GM18858 (cell line): ENCODE measurements around the gene FKBP5.

Source experiments
- ATAC-seq: cut with Tn5 transposase; IDR thresholded peaks from one replicate; pipeline ENCODE4 v1.9.1; 2021; ENCODE audit not compliant: unreplicated experiment

Gene FKBP5

DNA sequence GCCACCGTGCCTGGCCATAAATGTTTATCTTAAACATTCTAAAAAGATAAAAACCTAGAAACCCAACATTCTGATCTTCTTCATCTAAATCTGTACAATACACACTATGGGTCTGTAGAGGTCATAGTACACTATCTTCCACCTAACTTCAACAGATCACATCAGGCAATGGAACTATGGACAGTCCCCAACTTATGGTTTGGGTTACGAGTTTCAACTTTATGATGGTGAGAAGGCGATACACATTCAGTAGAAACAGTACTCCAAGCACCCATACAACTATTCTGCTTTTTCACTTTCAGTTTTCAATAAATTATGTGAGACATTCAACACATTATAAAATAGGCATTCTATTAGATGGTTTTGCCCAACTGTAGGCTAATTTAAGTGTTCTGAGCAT is 23.1 kb downstream of the FKBP5 start:
- no peak for ATAC-seq

DNA sequence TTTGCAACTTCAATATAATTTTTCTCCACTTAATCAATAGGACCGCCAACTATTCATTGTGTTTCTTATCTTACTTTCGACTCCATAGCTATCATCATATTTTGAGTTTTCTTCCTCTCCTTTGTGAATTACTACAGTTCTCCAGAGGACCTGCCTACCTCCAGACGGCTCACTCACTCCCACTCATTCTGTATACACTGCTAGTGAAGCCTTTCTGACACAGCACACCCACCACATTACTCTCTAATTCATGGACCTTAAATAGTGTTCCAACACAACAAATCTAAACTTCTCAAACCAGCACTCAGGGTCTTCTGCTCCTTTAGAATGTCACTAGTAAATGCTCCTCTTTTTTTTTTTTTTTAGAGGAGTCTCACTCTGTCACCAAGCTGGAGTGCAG is 23.8 kb downstream of the FKBP5 start:
- no peak for ATAC-seq

DNA sequence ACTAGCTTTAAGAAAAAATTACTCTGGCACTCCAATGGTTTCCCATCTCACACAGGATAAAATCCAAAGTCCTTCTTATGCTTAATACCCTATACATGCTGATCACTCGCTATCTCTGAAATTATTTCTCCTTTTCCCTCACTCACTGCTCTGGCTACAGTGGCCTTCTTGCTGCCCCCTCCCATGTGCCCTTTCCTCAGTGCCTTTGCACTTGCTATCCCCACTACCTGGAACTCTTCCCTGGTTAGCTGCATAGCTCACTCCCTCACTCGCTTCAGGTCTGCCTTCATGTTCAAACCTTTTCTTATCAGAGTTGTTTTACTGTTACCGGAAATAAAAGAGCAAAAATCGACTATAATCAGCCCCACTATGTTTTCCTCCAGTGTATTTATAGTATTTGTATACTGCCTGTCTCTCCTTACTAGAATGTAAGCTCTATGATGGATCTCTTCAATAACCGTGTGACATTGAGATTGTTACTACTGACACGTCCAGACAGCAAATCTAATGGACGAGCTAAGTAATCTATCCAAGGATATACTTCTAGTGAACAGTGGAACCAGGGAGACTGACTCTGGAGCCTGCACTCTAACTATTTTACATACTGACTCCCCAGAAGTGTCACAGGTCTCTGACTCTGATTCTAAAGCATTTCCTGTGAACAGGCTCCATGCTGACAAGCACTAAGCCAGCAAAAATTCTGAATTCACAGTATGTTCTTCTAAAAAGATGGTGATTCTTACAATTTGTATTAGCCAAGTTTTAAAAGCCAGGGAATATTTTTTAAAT is 25.1 kb downstream of the FKBP5 start:
- no peak for ATAC-seq

DNA sequence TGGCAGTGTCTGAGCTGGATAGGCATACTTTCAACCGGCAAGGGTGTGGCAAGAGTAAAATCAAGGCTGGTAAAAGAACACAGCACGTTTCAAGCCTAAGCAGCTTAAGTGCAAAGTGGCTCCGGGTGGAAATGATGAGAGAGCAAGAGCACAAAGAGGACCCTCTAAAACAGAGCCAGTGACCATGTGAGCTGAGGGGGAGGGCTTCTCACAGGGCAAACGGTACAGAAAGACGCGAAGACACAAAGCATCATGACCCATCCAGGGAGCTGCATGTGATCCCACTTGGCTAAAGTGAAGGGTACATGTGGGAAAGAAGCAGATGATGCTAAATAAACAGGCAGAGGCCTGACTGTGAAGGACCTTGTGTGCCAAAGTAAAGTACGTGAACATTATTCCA is 25.7 kb downstream of the FKBP5 start:
- no peak for ATAC-seq

DNA sequence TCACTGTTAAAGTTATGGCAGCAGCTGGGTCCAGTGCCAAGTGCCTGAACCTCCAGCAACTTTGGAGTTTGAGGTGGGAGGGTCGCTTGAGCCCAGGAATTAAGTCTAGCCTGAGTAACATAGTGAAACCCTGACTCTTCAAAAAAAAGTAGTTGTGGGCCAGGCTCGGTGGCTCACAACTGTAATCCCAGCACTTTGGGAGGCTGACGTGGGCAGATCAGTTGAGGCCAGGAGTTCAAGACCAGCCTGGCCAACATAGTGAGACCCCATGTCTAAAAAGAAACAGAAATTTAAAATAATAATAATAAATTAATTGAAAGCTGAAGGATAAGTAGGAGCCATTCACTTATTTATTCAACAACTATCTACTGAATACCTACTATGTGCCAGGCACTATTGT is 33.8 kb downstream of the FKBP5 start:
- no peak for ATAC-seq

DNA sequence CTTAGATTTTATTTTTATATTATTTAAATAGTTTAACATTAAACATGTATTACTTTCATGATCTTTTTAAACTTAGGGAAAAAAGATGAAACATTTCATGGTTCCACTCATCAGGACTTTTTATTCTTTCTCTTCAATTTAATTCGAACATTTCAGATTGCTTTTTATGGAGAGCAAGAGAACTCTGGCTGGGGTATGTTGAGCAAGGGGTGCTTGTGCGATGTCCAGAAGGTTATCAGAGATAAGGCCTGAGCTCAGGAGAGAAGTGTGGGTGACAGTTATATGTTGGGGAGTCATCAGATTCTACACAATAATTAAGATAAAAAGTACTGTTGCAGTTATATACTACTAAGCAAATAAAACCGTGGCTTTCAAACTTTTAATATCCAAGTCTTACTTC is 37.5 kb downstream of the FKBP5 start:
- no peak for ATAC-seq

DNA sequence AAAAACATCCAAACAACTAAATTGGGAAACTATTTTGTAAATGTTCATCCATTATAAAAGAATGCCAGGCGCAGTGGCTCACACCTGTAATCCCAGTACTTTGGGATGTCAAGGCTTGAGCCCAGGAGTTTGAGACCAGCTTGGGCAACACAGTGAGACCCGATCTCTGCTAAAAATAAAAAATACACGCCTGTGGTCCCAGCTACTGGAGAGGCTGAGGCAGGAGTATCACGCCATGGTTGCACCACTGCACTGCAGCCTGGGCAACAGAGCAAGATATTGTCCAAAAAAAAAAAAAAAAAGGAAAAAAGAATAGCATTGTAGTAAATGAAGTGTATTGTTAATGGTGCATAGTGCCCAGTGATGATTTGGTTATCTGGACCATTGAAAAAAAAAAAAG is 38.7 kb downstream of the FKBP5 start:
- ATAC-seq, result no peak

DNA sequence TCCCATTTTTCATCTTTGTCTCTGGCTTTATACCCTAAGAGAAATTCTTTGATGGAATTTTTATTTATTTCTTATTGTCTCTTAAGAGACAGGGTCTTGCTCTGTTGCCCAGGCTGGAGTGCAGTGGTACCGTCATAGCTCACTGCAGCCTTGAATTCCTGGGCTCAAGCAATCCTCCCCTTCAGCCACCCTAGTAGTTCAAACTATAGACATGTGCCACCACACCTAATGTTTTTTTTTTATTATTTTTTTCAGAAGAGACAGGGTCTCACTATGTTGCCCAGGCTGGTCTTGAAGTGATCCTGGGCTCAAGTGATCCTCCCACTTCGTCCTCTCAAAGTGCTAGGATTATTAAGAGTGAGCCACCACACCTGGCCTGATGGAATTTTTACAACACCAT is 40.5 kb downstream of the FKBP5 start:
- no peak for ATAC-seq

DNA sequence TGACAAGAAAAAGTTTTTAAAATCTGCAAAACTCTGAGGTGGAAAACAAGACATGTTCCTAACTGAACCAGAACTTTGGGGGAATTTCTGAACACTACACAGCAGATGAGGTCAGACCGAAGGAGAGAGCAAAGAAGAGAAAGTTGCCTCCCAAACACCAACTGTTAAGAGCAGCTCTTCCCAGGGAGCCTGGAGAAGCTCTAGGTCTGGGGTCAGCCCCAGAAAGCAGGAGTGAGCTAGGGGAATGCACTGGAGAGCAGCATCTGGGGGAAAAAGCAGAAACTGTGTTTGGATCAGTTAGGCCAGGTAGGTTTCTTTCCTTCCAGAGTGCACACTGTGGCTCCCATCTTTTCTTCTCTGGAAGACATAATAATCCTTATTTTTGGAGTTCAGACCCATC is 41.3 kb downstream of the FKBP5 start:
- no peak for ATAC-seq

DNA sequence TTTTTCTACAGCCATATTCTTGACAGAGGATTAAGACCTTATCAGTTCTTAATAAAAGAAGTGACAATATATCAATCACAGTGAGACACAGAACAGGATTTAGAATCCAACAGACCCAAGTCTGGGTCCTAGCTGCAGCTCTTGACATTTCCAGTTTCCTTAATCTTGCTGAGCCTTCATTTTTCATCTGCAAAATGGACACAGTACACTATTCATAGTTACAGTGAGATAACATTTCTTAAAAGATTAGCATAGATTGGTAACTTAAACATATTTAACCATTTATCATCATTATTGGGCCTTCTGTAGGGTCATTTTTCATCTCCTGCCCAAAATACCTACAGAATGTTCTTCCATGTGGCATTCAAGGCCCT is 45.6 kb downstream of the FKBP5 start:
- no peak for ATAC-seq

DNA sequence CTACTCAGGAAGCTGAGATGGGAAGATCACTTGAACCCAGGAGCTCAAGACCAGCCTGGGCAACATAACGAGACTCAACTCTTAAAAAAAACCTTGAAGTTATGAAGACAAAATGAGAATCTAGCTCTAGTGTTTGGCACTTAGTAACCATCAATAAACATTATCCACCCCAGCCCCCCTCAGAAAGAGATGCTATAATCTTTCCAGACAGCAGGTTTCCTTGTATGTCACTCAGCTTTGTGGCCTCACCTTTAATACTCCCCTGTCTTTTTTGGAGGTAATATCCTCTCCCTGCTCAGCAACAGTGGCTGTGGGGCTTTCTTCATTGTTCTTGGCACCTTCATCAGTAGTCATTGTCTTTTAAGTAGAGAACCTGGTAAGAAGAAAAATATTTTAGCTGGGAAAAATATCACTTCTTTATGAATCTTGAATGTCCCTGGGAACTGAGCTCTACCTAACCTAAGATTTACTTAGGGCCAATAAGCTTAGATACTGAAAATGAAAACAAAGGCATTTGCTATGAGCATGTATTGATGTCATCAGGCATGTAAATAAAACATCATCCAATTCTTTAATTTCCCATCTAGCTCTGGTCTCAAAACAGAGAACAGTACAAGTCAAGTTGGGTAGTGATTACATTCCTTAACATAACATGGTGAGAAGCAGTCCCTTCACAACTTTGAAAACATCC is 46.1 kb downstream of the FKBP5 start:
- no peak for ATAC-seq

DNA sequence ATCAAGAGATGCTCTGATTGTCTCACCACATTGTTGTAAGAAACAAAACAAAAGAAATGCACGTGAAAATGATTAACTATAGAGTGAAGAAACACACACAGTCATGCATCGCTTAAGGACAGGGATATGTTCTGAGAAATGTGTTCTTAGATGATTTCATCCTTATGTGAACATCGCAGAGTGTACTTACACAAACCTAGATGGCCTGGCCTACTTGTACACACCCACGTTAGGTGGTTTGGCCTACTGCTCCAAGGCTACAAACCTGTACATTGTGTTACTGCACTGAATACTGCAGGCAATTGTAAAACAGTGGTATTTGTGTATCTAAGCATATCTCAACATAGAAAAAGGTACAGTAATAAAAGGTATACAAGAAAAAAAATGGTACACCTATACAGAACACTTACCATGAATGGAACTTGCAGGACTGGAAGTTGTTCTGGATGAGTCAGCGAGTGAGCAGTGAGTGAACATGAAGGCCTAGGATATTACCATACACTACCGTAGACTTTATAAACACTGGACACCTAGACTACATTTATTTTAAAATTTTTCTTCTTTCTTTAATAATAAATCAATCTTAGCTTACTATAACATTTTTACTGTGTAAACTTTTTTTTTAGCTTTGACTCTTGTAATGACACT is 48.6 kb downstream of the FKBP5 start:
- ATAC-seq, result no peak

DNA sequence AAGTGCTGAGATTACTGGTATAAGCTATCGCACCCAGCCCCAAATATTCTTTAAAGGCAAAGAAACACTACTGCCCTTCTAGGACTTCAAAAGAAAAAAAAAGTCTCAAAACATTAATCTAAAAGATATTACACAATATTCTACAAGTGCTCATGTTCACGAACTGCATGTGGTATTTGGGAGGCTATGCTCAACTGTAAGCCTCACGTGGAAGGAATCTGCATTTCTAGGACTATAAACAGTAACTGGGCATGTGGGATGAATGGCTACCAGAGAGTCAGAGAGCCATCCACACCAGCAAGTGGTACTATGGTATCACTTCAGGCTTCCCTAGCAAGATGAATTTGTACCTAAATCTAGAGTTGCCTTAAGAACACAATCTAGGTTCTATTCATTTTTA is 50.0 kb downstream of the FKBP5 start:
- no peak for ATAC-seq

DNA sequence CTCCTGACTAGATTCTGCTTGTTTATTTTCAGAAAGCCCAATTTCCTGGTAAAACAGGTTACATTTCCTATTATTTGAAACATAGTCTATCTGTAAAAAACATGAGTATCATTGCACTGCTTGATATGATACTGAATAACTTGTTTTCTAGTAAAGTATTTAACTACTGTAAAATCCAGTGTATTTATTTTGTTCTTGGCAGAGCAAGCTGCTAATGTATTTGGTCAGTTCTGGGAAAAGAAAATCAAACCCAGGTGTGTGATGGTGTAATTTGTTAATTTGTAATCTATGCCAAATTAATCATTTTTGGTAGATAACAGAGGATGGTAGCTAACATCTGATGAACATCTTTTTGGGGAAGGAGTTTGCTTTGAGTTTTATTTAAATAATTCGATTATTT is 50.8 kb downstream of the FKBP5 start:
- no peak for ATAC-seq

DNA sequence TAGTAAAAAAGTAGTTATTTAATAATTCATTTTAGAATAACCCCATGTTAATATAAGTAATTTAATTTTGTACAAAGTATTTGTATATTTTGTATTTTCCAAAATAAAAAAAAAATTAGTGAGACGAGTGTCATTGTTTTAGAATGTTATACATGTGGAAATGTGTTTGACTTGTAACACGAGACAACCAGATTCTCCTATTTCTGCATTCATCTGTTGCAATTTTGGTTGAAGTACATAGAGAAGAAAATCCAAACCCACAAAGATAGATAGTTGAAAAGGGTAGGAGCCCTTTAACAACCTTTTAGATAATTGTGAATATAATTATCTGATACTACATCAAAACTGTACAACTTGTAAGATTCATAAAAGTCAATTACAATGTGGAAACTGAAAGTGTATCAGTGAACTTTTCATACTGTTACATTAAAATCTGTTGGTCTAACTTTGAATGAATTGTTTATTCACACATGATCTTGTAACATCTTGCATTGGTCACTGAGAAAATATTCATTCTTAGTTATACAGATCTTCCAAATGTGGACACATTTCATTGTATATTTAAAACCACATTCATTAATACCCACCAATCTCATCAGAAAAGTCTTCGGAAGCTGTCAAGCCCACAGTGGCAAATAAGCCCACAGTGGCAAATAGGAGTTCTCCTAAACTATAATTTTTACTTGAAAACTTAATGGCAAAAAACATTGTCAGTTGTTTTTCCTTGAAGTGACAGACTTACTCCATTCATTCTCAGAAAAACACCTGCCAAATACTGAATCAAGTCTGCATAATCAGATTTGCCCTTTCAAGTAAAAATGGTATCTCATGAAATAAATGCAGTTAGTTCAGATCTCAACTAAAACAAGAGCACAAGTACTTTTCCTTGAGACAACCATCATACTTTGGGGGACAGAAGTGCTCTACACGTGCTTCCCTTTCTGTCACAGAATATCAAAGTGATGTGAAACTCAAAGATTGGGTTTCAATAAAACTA is 52.8 kb downstream of the FKBP5 start:
- ATAC-seq, result no peak

DNA sequence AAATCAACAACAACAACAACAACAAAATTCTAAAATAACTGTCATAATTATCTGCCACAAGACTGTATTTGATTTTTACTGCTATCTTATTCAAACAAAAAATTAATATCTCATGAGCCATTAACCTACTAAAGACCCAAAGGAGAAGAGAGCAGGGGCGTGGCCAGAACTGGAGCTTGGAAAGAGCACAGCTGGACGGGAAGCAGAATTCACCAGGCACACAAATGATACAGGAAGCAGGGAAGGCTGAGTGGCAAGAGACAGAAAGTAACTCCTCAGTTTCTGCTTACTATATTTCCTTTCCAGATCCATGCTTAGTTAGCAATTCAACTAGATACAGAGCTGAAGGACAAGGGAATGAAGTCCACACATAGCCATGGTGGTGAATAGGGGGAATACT is 54.4 kb downstream of the FKBP5 start:
- no peak for ATAC-seq

DNA sequence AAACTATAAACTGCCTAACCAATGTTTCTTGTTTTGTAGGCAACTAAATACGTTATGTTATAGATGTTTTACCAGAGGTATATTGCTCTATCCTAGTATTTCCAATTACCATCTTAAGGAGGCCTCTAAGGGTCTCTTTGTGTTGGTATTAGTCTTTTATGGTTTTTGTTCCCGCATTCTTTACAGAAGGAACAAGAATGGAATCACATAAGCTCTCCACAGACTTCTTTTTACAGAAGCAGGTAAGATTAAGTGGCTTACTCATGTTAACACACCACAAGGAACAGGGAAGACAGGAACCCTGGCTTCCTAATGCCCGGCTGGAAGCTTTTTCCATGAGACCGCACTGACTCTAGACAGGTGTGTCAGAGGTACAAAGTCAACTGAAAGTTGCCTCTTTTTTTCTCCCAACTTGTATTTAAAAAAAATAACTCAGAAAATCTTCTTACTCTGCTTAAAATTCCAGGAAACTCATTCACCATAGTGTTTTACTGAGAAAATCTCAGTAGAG is 55.1 kb downstream of the FKBP5 start:
- ATAC-seq, result no peak

DNA sequence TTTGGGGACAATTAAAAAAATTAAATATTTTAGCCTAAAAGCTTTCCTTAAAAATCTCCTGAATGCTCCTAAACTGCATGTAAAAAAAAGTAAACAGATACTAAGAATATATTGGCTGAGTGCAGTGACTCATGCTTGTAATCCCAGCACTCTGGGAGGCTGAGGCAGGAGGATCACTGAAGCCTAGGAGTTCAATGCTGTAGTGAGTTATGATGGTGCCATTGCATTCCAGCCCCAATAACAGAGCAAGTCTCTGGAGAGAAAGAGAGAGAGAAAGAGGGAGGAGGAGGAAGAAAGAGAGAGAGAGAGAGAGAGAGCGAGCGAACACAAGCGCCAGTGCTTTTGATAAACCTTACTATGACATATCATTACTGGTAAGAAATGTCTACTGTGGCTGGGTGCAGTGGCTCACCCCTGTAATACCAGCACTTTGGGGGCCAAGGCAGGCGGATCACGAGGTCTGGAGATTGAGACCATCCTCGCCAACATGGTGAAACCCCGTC is 58.8 kb downstream of the FKBP5 start:
- ATAC-seq, result no peak

DNA sequence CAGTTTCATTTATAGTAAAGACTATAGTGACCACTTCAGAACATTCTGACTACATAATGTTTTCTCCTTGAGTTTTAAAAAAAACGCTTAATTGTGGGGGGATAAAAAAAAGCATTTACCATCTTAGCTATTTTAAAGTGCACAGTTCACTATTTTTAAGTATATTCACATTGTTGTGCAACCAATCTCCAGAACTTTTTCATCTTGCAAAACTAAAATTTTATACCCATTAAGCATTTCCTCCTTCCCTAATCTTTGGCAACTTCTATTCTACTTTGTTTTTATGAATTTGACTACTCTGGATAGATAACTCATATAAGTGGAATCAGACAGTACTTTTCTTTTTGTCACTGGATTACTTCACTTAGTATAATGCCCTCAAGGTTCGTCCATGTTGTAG is 62.3 kb downstream of the FKBP5 start:
- no peak for ATAC-seq

DNA sequence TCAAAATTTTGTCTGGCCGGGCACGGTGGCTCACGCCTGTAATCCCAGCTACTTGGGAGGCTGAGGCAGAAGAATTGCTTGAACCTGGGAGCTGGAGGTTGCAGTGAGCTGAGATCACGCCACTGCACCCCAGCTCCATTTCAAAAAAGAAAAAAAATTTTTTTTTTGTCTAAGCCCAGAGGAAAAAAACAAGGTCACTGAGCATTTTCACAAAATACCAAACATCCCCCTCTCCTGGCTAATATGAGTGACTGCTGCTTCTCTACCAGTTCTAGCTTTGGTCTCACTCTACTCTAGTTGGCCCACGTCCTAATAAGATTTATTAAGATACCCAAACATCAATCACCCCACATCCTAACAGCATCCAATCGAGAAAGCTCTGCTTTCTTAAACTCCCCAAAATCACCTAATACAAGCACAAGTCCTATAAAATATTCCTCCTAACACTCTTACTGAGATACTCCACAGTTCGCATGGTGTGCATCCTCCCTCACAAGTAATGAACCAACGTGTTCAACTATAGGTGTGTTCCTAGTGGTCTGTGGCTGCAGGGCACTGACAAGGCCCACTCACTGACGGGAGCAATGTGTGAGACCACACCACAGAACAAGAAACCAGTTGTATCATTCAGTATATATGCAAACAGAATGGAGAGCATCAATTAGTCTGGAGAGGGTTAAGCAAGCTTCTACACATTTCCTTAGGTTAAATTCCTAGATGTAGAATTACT is 64.2 kb downstream of the FKBP5 start:
- no peak for ATAC-seq
